ENCODE measurements around the gene KCNK4. TPM values are rescaled to one million over a fixed set of nuclear protein-coding genes. Genes with fewer than 3 reads are reported as not detected.

KCNK4 gene
- total RNA-seq, 1 donor from 2014 or later = 0.52 TPM

GRCh38 chr11:64341851-64342791 is 51.0 kb downstream of the KCNK4 start:
- H3K9ac ChIP-seq (ENCODE audit: low read length) = peak overlapping the region; percentile 69
- Mint-ChIP-seq H3K9me3 (ENCODE audit: unreplicated experiment) (no peaks in the 10 kb centered on the region), H3K4me1 (ENCODE audit: low read depth, unreplicated experiment) (no peaks in the 10 kb centered on the region), H3K27ac (ENCODE audit: unreplicated experiment) (no peak overlapping the region), H3K4me3 (ENCODE audit: unreplicated experiment) (no peak overlapping the region), H3K36me3 (ENCODE audit: low read depth, unreplicated experiment) (no peaks in the 10 kb centered on the region), H3K27me3 (ENCODE audit: low read depth, unreplicated experiment) (peaks cover 20% of the 10 kb centered on the region)
- no peaks in the 10 kb centered on the region for H3K79me2 ChIP-seq (ENCODE audit: insufficient read depth, low read length)
- FAIRE-seq (no peak), DNase-seq (ENCODE audit: low read depth) (peak; percentile 61)
- no peaks in the 10 kb centered on the region for H3K36me3 ChIP-seq (ENCODE audit: insufficient read depth, low read length)
- no peak overlapping the region for H3K4me3 ChIP-seq (ENCODE audit: insufficient read depth, low read depth, low read length)
- H4K20me1 ChIP-seq (ENCODE audit: insufficient read depth, low read length) = no peaks in the 10 kb centered on the region
- peak overlapping the region; percentile 96 for H2AFZ ChIP-seq (ENCODE audit: low read depth, low read length)
- TF ChIP-seq EZH2 (IDR thresholded peaks at IDR 0.05; ENCODE audit: insufficient read depth, low read length) (no peak), CTCF (IDR thresholded peaks at IDR 0.05; ENCODE audit: insufficient read depth, low read depth, low read length) (no peak)
- H3K27ac ChIP-seq (ENCODE audit: low read depth, low read length) = no peak overlapping the region
- H3K4me1 ChIP-seq (ENCODE audit: insufficient read depth, low read length) = peaks cover 8% of the 10 kb centered on the region
- H3K9me3 ChIP-seq (ENCODE audit: insufficient read depth, low read depth, low read length) = no peaks in the 10 kb centered on the region
- H3K4me2 ChIP-seq (ENCODE audit: low read length) = peak overlapping the region; percentile 80
- H3K27me3 ChIP-seq (ENCODE audit: insufficient read depth, low read length) = no peaks in the 10 kb centered on the region

GRCh38 chr11:64342869-64343745 is 52.0 kb downstream of the KCNK4 start:
- no peak overlapping the region for H2AFZ ChIP-seq (ENCODE audit: low read depth, low read length)
- FAIRE-seq = no peak
- no peaks in the 10 kb centered on the region for H3K9me3 Mint-ChIP-seq (ENCODE audit: unreplicated experiment)
- no peaks in the 10 kb centered on the region for H3K79me2 ChIP-seq (ENCODE audit: insufficient read depth, low read length)
- peaks cover 23% of the 10 kb centered on the region for H3K27me3 Mint-ChIP-seq (ENCODE audit: low read depth, unreplicated experiment)
- H3K4me3 Mint-ChIP-seq (ENCODE audit: unreplicated experiment) = no peak overlapping the region
- TF ChIP-seq EZH2 (IDR thresholded peaks at IDR 0.05; ENCODE audit: insufficient read depth, low read length) = no peak
- H3K27ac Mint-ChIP-seq (ENCODE audit: unreplicated experiment) = no peak overlapping the region
- H4K20me1 ChIP-seq (ENCODE audit: insufficient read depth, low read length) = no peaks in the 10 kb centered on the region
- H3K4me1 Mint-ChIP-seq (ENCODE audit: low read depth, unreplicated experiment) = no peaks in the 10 kb centered on the region
- H3K36me3 ChIP-seq (ENCODE audit: insufficient read depth, low read length) = no peaks in the 10 kb centered on the region
- no peak overlapping the region for H3K4me3 ChIP-seq (ENCODE audit: insufficient read depth, low read depth, low read length)
- H3K9me3 ChIP-seq (ENCODE audit: insufficient read depth, low read depth, low read length) = no peaks in the 10 kb centered on the region
- H3K9ac ChIP-seq (ENCODE audit: low read length) = no peak overlapping the region
- DNase-seq (ENCODE audit: low read depth) = no peak
- peaks cover 8% of the 10 kb centered on the region for H3K4me1 ChIP-seq (ENCODE audit: insufficient read depth, low read length)
- no peaks in the 10 kb centered on the region for H3K36me3 Mint-ChIP-seq (ENCODE audit: low read depth, unreplicated experiment)
- no peaks in the 10 kb centered on the region for H3K27me3 ChIP-seq (ENCODE audit: insufficient read depth, low read length)
- H3K4me2 ChIP-seq (ENCODE audit: low read length) = peak overlapping the region; percentile 80
- H3K27ac ChIP-seq (ENCODE audit: low read depth, low read length) = no peak overlapping the region

- Histone ChIP-seq H3K36me3 (ENCODE audit: insufficient read depth, low read length) (no peaks in the 10 kb centered on the region), H4K20me1 (ENCODE audit: insufficient read depth, low read length) (no peaks in the 10 kb centered on the region), H3K4me1 (ENCODE audit: insufficient read depth, low read length) (peaks cover 8% of the 10 kb centered on the region), H3K4me2 (ENCODE audit: low read length) (no peak overlapping the region), H3K27ac (ENCODE audit: low read depth, low read length) (no peak overlapping the region), H2AFZ (ENCODE audit: low read depth, low read length) (no peak overlapping the region), H3K9ac (ENCODE audit: low read length) (no peak overlapping the region), H3K9me3 (ENCODE audit: insufficient read depth, low read depth, low read length) (no peaks in the 10 kb centered on the region), H3K4me3 (ENCODE audit: insufficient read depth, low read depth, low read length) (no peak overlapping the region), H3K79me2 (ENCODE audit: insufficient read depth, low read length) (no peaks in the 10 kb centered on the region), H3K27me3 (ENCODE audit: insufficient read depth, low read length) (no peaks in the 10 kb centered on the region)
- no peaks in the 10 kb centered on the region for H3K36me3 Mint-ChIP-seq (ENCODE audit: low read depth, unreplicated experiment)
- H3K4me1 Mint-ChIP-seq (ENCODE audit: low read depth, unreplicated experiment) = no peaks in the 10 kb centered on the region
- FAIRE-seq = no peak
- no peak for DNase-seq (ENCODE audit: low read depth)
- TF ChIP-seq EZH2 (IDR thresholded peaks at IDR 0.05; ENCODE audit: insufficient read depth, low read length) (no peak), CTCF (IDR thresholded peaks at IDR 0.05; ENCODE audit: insufficient read depth, low read depth, low read length) (no peak)
- H3K4me3 Mint-ChIP-seq (ENCODE audit: unreplicated experiment) = no peak overlapping the region
- no peaks in the 10 kb centered on the region for H3K9me3 Mint-ChIP-seq (ENCODE audit: unreplicated experiment)
- H3K27me3 Mint-ChIP-seq (ENCODE audit: low read depth, unreplicated experiment) = peaks cover 23% of the 10 kb centered on the region
- no peak overlapping the region for H3K27ac Mint-ChIP-seq (ENCODE audit: unreplicated experiment)
Measured at GRCh38 chr11:64343767-64344559, 52.9 kb downstream of the KCNK4 start.

All from astrocyte (in vitro differentiated cells and primary cell).